Loucy (cell line): ENCODE results near the gene SNORC.
"Not testable (repeated sequence)": the region's sequence is repeated elsewhere in the genome, so short reads cannot be mapped to it uniquely, and the experiment has no call there.

Source experiments
- EZH2phosphoT487 ChIP-seq: fragments of 200-600 bp; IDR thresholded peaks from 2 replicates; pipeline ENCODE4 v1.6.1; 2018; ENCODE audit warnings: antibody characterized with exemption, mild to moderate bottlenecking, moderate library complexity, borderline replicate concordance
- TF ChIP-seq, protein P1 (sequence below): fragments of 200-600 bp; sonication (generic); conservative IDR thresholded peaks from 2 replicates; pipeline ENCODE4 v1.5.1; 2014; ENCODE audit warnings: mild to moderate bottlenecking, antibody characterized with exemption, low read length

DNA sequence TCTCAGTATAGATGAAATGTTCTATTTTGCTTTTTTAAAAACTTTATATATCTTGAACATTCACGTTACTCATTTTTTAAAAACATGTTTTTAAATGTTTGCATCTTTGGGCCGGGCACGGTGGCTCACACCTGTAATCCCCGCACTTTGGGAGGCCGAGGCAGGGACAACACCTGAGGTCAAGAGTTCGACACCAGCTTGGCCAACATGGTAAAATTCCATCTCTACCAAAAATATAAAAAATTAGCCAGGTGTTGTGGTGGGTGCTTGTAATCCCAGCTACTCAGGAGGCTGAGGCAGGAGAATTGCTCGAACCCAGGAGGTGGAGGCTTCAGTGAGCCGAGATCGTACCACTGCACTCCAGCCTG lies 37.6 kb downstream of the SNORC start:
- TF ChIP-seq, protein P1, sequence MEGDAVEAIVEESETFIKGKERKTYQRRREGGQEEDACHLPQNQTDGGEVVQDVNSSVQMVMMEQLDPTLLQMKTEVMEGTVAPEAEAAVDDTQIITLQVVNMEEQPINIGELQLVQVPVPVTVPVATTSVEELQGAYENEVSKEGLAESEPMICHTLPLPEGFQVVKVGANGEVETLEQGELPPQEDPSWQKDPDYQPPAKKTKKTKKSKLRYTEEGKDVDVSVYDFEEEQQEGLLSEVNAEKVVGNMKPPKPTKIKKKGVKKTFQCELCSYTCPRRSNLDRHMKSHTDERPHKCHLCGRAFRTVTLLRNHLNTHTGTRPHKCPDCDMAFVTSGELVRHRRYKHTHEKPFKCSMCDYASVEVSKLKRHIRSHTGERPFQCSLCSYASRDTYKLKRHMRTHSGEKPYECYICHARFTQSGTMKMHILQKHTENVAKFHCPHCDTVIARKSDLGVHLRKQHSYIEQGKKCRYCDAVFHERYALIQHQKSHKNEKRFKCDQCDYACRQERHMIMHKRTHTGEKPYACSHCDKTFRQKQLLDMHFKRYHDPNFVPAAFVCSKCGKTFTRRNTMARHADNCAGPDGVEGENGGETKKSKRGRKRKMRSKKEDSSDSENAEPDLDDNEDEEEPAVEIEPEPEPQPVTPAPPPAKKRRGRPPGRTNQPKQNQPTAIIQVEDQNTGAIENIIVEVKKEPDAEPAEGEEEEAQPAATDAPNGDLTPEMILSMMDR, result not testable (repeated sequence)
- TF ChIP-seq EZH2phosphoT487, result not testable (repeated sequence)
